ENCODE data around the gene PSMB2. TPM values are rescaled to one million over a fixed set of nuclear protein-coding genes. Genes with fewer than 3 reads are reported as not detected.

Gene PSMB2
- total RNA-seq, 4 donors from 2014 or later, result 40.4 to 48.6 (median 41.5) TPM

- 32 to 42% methylated on average over 7 of the region's 7 CpGs for WGBS, 2 donors
- TF ChIP-seq, protein P1, sequence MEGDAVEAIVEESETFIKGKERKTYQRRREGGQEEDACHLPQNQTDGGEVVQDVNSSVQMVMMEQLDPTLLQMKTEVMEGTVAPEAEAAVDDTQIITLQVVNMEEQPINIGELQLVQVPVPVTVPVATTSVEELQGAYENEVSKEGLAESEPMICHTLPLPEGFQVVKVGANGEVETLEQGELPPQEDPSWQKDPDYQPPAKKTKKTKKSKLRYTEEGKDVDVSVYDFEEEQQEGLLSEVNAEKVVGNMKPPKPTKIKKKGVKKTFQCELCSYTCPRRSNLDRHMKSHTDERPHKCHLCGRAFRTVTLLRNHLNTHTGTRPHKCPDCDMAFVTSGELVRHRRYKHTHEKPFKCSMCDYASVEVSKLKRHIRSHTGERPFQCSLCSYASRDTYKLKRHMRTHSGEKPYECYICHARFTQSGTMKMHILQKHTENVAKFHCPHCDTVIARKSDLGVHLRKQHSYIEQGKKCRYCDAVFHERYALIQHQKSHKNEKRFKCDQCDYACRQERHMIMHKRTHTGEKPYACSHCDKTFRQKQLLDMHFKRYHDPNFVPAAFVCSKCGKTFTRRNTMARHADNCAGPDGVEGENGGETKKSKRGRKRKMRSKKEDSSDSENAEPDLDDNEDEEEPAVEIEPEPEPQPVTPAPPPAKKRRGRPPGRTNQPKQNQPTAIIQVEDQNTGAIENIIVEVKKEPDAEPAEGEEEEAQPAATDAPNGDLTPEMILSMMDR (IDR thresholded peaks at IDR 0.05), result no peak
- no peak for TF ChIP-seq POLR2A (IDR thresholded peaks at IDR 0.05)
- intact Hi-C loops (cut with DNase I; ENCODE audit: low total_unique reads), result loop anchor here (5.0 kb wide), 1 partner anchor 838 kb away; no protein-coding TSS in a partner anchor
- no peak overlapping the region for H3K4me3 ChIP-seq (ENCODE audit: low read depth, poor library complexity, severe bottlenecking)
- no peak for DNase-seq (ENCODE audit: low spot score in 2 of 2)
These were observed 86.8 kb downstream of the PSMB2 start for GRCh38 chr1:35554266-35555211.

GRCh38 chr1:35553851-35554250, 87.5 kb downstream of the PSMB2 start:
- WGBS, 2 donors, result 50 to 60% methylated on average over 2 of the region's 2 CpGs
- DNase-seq (ENCODE audit: low spot score in 2 of 2), result no peak
- TF ChIP-seq, protein P1 (IDR thresholded peaks at IDR 0.05), result no peak
- TF ChIP-seq POLR2A (IDR thresholded peaks at IDR 0.05), result no peak
- intact Hi-C loops (cut with DNase I; ENCODE audit: low total_unique reads), result loop anchor here (5.0 kb wide), 1 partner anchor 838 kb away; no protein-coding TSS in a partner anchor
- H3K4me3 ChIP-seq (ENCODE audit: low read depth, poor library complexity, severe bottlenecking), result no peak overlapping the region

Other genes starting within 250 kb of the PSMB2 start
- 10 to 100 TPM; 33.4 to 60.9 (median 44.9) TPM for gene KIAA0319L, start 84.1 kb downstream of the PSMB2 start, total RNA-seq
- 10 to 100 TPM; 13.7 to 18.4 (median 16.1) TPM for gene NCDN, start 83.7 kb downstream of the PSMB2 start, total RNA-seq
- gene TFAP2E, start 68.2 kb downstream of the PSMB2 start, total RNA-seq, result 1 to 10 TPM; 4.2 to 5.7 (median 4.8) TPM
- 1 to 10 TPM; 5.6 to 9.8 (median 6.5) TPM for gene C1orf216, start 77.4 kb upstream of the PSMB2 start, total RNA-seq
- gene CLSPN, start 128.5 kb upstream of the PSMB2 start, total RNA-seq, result under 1 TPM in 3 of 4 donors, not detected in 1; 0.32 to 0.37 (median 0.34) TPM
- 10 to 100 TPM; 28.1 to 40.3 (median 34.6) TPM for gene AGO4, start 166.5 kb upstream of the PSMB2 start, total RNA-seq
- 10 to 100 TPM; 18.2 to 29.5 (median 22.5) TPM for gene AGO1, start 241.7 kb upstream of the PSMB2 start, total RNA-seq